ENCODE results near the gene DSN1.
A peak's percentile ranks its signal among the peaks of the same experiment; 100 is the strongest.

DSN1 gene

DNA sequence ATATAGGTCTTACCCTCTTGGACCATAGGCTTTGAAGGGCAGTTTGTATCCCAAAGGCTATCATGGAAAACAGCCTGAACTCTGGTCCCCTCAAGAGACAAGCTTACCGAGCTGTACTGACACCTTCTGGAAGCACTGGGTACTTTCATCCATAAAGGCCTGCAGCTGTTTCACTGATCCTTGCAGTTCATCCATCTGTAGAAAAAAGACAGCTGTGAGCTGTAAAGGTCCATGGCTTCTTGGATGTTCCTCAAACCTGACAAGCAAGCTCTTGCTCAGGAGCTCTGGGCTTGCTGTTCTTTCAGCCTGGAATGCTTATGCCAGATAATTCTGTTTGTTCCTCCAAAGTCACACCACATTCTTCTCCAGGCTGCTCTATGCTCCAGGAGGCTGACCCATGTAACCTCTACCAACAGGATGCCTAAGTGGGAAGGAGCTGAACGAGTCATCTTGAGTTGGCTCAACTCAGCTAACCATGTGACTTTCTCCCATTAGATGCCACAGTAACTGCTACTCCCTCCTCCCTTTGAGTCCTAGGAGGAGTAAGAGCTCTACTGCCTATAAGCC lies 18.8 kb downstream of the DSN1 start:
- DNase-seq (ENCODE audit: low spot score): peak; percentile 58

DNA sequence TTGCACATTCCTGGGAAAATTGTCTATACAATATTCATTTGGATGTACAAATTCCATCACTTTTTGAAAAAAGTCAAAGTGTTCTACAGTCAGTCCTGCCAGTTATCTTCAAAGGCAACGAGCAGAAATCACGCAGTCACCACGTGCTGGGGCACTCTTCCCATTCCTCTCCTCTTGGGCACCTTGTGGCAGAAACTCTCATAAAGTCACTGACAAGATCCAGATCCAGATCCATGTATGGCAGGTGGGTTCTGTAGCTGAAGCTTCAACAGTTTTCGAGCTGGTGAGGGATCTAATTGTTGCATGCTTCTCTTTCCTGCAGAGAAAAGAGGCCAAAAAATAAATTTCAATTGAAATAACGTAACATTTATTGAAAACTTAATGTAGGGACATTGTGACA lies 21.0 kb downstream of the DSN1 start:
- no peak for DNase-seq (ENCODE audit: low spot score)

DNA sequence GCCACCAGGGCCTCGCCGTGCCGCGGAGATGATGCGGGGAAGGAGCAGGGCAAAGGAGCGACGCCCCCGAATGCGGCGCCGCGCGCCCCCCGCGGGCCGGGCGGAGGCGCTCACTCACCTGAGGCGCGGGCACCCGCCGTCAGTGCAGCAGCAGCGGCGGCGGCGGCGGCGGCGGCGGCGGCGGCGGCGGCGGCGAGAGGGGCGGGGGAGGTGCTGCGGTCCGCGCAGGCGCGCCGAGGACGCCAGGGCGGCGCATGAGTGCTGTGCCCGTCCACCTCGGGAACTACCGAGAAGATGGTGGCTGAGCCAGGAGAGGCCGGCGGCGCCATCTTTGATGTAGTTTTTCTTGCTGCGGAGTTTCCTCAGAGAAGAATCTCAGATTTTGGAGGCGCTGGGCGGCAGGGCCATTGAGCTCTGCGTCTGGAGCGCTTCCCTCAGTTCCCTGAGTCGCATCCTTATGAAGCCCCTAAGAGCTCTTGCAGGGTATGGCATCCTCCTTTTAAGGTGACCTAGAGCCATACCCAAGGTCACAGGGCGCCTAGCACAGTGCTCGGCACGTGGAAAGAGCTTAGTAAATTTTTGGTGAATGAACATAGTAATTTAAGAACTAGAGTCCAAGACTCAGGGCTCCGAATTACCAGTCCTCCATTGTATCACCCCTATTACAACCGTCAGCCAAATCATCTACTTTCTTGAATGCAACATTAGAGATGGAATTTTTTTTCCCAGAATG lies 27.5 kb downstream of the DSN1 start, which contains the start of gene NDRG3:
Gene NDRG3 (minus strand): TSS at position 164 of the 733 bp plus-strand sequence. CDS start 24,355 bp downstream, outside the sequence.
- peak; percentile 93 for DNase-seq (ENCODE audit: low spot score)

DNA sequence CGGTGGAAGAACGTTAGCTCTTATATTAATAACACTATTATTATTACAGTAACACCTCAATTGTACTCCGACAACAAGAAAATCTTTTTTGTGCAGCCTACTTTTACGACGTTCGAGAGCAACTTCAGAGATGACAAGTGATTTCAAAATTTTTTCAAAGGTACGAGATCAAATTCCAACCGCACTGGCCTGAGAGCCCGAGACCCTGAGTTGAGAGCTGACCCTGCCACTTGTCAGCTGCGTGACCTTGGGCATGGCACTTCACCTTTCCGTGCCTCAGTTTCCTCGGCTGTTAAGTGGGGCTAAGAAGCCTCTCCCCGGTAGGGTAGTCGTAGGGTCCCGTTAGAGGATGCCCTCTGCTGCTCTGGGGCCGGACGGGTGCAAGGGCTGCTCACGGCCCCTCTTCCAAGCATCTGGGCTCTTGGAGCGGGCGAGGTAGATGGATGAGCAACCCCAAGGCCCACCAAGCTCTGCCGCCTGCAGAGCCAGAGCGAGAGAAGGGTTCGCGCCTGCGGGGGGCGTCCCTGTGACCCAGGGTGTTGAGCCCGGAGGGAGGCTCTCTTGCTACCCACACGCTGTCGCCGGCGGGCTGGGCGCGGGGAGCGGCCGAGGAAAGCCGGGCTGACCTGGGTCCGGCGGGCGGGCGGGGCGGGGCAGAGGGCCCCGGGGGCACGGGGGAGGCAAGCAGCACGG lies 28.2 kb downstream of the DSN1 start:
- DNase-seq (ENCODE audit: low spot score): peak; percentile 44

DNA sequence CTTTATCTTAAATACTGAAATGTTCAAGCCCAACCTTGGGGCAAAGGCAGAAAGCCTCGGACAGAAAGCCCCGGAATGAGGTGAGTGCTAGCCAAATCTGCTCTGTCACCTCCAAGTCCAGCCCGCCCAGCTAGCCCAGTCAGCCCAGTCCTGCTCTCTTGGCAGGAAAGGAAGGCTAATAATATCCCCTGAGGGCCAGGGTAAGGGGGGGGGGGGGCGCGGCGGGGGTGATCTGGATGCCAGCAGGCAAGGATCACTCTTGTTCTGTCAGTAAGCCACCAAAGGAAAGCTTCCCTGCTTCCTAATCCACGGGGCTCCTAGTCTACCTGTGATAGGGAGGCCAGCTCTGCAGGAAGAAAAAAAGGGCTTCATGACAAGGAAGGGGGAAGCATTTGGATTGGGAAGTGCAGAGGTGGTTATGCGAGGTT lies 28.8 kb downstream of the DSN1 start:
- DNase-seq (ENCODE audit: low spot score): peak; percentile 46

DNA sequence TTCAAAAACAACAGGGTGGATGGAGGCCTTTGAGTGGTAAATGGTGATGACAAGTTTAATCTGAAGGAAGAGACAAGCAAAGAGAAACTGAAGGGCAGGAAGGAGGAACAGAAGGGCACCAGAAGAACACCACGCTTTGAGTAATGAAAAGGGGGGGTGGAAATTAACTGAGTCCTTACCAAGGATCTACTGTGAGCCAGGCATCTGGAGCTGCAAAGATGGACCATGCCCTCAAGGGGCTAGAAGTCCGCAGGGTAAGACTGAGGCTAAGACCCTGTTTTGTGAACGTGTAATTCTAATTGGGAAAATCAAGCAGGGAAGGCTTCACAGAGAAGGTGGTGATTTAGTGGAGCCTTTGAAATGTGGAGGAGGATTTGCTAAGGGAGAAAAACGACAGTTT lies 29.3 kb downstream of the DSN1 start:
- no peak for DNase-seq (ENCODE audit: low spot score)

DNA sequence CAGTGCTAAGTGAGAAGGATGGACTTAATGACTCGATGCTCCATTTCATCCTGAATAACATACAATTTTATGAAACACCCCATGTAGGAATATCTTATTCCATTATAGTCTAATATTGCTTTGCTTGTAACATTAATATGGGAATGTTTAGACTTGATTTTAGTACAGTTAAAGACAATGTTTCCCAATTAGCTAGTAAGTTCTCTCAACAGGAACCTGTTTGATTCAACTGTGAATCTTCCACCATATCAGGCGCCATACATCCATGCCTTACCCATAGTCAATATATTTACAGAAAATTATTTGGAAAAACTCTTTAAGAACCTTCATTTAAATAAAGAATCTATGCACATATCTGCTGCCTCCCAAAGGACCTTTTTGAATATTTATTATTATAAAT lies 31.0 kb downstream of the DSN1 start:
- no peak for DNase-seq (ENCODE audit: low spot score)

DNA sequence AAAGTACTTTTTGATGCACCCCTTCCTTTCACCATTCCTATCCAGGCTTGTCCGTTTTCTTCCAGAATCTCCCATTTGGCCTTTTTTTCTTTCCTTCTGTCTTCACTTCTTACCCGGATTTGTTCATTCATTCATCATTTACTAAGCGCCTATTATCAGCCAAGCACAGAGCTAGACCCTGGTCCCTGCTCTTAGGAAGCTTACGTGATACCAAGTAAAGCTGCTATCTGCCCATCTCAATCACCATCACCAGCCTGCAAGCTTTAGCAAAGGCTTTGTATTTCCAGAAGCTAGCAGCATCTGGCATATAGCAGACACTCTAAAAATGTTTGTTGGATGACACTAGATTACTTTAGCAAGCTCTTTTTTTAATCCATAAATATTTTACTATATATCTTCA lies 32.5 kb downstream of the DSN1 start:
- no peak for DNase-seq (ENCODE audit: low spot score)

DNA sequence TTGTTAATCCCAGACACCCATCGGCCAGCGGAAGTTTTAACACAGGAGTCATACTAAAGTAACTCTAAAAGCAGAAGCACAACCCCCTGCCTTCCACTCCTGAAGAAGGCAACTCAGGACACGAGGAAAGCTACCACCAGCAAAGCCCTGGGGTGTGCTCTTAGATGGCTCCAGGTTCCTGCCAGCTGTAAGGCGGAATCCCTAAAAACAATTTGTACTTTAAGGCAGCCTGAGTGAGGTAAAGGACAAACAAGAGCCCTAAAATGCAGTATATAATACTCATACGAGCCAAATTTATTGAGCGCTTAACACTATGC lies 36.4 kb downstream of the DSN1 start:
- DNase-seq (ENCODE audit: low spot score): no peak

DNA sequence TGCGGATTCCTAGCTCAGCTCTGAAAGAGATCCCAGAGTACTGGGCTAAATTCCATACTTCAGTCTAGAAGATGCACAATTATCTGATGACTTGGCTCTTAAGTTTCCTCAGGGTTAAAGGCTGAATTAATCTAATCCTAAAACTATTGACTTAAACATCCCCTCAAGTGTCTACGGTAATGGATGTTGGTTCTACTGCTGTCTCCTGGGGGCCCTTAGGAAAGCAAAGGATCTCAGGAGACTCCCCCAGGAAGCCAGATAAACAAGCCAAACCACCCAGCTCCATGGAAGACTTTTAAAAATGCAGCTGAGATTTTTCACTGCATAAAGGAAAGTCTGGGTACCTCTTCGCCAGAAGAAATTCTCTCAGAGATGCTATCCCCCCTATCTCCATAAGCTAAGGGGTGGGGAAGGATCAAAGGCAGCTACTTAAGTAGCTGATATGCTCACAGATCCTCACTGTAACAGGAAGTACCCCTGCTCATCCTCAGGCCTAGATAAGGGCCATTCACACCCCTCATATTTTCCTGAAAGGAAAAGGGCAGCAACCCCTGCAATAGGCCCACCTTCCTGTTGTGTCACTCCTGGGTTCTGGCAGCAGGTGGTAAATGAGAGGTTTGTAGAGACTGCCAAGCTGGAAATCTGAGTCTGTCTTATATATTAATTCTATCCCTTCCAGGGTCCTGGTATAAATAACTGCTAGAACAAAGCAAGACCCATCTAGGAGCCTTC lies 36.9 kb downstream of the DSN1 start:
- no peak for DNase-seq (ENCODE audit: low spot score)

DNA sequence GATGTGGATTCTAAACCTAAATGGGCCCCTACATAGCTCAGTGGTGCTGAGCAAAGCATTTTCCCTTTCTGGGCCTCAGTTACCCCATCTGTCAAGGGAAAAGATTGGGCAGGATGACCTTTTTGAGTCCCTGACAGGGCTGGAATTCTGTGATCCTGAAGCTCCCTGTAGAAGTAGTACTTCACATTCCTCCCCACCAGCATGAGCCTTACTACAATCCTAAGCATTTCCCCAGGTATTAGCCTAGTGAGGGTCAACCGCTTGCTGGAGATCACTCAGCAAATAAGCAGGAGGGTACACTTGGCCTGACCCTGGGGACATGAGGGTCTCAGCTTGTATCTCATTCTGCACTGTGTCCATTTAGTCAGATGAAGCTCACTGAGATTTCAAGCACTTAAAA lies 41.1 kb downstream of the DSN1 start:
- DNase-seq (ENCODE audit: low spot score): no peak

DNA sequence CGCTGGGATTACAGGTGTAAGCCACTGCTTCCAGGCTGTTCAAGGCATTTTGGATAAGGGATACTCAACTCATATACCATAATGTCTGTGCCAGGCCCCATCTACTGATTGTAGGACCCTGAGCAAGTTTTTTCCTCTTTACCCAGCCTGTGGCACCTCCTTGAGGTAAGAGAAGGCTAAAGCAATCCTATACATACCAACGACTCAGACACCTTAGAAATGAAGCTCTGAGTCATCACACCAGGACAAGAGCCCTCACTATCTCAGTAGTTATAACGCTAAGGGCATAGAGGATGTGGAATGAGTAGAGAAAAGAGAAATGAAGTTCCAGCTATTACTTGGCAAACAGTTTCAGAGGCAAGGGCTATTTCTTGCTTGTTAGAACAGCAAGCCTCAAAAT lies 44.6 kb downstream of the DSN1 start:
- DNase-seq (ENCODE audit: low spot score): no peak

DNA sequence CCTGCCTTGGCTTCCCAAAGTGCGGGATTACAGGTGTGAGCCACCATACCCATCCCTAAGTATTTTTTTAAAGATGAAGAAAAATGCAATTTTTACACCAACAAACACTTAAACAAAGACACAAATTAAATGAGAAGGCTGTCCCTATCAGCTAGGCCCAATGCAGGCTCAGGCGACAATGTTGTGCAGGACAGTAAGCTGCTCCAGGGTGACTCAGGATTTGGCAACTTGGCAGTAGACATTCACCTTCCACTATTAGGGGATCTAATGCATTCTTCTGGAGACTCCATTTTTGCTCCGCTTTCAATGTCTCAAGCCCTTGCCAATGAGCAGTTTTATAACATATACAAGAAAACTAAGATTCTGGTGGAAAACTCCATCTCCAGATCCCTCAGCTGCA lies 47.4 kb downstream of the DSN1 start:
- no peak for DNase-seq (ENCODE audit: low spot score)

DNA sequence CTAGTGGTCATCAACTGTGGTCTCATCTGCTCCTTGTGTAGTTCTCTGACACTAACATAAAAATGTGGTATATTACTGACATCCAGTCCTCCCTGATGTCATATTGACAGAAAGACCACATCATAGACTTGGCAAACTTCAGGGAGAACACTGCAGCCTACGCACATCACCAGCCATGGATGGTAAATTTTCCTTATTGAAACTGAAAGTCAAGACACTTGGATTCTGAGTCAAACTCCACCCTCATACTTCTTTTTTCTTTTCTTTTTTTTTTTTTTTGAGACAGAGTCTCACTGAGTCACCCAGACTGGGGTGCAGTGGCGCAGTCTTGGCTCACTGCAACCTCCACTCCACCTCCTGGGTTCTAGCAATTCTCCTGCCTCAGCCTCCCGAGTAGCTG lies 53.1 kb downstream of the DSN1 start:
- no peak for DNase-seq (ENCODE audit: low spot score)

DNA sequence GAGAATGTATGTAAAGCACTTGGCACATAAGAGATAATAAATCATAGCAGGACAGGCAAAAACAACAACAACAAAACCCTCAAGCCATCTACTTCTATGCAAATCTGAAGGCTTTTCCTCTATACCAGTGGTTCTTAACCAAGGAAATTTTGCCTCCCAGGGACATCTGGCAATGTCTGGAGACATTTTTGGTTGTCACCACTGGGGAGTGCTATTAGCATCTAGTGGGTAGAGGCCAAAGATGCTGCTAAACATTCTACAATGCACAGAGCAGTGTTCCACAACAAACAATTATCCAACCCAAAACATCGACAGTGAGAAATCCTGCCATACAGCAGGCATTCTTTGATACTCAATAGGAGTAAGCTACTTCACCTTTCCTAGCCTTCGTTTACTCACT lies 55.9 kb downstream of the DSN1 start:
- no peak for DNase-seq (ENCODE audit: low spot score)

DNA sequence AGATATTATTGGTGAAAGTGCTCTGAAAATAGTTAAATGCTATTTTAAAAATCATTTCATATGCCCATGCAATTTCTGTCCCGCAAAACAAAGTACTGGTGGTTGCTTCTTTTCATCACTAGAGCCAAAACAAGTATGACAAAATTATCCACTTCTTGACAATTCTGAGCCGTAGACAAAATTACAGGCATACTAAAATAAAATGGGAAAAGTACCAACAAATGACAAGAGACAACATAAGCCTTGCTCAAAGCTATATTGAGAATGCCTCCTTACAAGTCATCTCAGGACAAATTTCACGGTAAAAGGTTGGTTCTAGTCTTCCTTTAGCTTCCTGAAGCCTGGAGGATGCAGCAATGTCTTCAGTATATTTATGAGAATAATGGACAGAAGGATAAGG lies 56.5 kb downstream of the DSN1 start:
- no peak for DNase-seq (ENCODE audit: low spot score)

DNA sequence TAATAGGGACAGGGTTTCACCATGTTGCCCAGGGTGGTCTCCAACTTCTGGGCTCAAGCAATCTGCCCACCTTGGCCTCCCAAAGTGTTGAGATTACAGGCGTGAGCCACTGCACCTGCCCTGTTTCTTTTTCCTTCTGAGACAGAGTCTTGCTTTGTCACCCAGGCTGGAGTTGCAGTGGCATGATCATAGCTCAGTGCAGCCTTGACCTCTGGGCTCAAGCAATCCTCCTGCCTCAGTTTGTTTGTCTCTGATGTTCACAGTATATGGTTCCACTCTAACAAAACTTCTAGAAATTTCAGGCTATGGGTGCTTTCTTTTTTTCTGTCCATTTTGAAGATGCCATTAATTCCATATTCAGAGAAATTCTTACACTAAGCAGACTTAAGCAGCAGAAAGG lies 60.8 kb downstream of the DSN1 start:
- DNase-seq (ENCODE audit: low spot score): no peak

DNA sequence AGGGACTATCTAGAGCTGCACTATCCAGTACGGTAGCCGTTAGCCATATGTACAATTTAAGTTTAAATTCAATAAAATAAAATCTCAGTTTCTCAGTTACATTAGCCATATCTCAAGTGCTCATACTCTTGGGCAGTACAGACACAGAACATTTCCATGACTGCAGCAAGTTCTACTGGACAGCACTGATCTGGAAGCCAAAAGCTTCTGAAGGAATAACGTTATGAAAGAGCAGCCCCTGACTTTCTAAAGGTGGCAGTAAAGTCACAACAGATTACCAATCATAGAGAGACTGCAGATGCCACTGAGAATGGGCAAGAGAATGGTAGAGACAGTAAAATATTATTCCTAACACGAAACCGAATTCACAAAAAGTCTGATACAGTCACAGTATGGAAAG lies 64.4 kb downstream of the DSN1 start:
- no peak for DNase-seq (ENCODE audit: low spot score)

DNA sequence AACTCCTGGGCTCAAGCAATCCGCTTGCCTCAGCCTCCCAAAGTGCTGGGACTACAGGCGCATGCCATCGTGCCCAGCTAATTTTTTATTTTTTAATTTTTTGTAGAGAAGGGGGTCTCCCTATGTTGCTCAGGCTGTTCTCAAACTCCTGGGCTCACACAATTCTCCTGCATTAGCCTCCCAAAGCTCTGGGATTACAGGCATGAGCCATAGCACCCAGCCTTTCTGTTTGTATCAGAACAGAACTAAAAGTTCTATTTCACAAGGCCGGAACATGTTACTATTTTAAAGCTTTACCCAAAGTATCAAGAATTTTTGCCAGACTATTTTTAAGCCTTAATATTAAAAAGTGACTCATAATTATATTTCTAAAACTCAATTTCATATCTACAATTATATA lies 70.0 kb downstream of the DSN1 start:
- DNase-seq (ENCODE audit: low spot score): no peak
